HG03280 (cell line): ENCODE measurements around the gene MBNL3.
"Not testable (repeated sequence)": the region's sequence is repeated elsewhere in the genome, so short reads cannot be mapped to it uniquely, and the experiment has no call there.

Experiments
- ATAC-seq: cut with Tn5 transposase; IDR thresholded peaks from one replicate; pipeline ENCODE4 v1.9.1; 2021; ENCODE audit warnings: mild to moderate bottlenecking, moderate library complexity; ENCODE audit not compliant: unreplicated experiment

MBNL3 gene

DNA sequence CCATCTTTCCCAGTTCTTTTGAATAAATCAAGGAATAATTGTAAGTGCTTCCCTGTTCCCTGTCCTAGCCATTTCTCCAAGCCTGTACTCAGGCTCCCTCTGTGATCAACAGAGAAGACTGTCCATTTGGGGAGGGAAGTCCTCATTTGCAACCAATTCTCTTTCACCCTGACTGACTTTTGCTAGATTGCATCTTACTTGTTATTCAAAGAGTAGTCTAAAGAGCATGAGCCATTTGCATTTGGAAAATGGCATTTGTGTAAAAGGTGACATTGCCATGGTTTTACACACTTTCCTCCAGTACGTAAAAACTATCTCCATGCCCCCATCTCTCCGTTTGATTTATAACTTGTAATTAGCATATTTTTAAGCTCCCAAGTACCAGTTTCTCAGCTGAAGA, 110.6 kb downstream of the MBNL3 start:
- ATAC-seq: no peak

- no peak for ATAC-seq
These were observed 112.9 kb downstream of the MBNL3 start for GRCh38 chrX:132375941-132376340.

DNA sequence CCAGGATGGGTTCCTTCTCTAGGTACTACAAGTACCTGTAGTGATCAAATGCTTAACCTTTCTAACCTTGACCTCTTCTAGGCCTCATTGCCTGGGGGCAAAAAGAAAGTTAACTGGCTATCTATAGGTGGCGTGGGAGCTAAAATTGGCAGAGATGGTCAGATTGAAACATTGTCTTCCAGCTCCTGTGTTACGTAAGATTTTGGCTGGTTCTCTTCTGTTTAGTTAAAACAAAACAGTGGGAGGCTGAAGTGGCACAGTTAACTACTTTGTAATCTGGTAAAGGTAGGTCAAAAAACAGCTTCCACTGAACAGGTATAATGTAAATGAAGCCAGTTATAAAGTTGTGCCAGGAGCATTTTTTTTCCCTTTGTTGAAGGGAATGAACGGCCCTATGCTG, 115.2 kb downstream of the MBNL3 start:
- ATAC-seq: no peak

DNA sequence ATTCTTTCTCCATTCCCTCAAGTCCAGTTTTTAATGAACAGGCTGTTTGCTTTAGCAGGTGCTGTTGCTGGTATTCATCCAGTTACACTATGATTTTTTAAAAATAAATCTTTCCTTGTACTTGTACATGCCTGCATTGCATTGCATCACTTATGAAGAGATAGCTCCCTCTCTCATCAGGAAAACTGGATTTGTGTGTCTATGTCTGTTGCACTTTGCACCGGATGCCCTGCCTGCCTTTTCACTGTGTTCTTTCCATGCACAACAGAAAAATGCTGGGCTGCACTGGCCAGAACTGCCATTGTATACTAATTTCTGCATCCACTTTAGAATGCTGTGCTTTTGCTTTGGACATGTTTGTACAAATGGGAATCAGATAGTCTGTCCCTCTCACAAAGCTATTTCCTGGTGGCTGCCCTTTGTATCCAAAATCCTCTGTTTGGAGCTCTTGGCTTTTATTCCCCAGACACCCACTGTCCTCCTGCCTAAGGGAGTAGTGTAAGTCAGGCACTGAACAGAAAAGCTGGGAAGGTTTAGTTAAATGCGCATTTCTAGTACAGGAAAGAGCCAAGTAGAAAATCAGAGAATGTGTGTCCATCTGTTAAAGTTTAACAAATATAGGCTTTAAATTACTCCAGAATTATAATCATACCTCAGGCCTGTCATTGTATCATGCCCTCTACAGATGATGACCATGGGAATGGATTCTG, 119.1 kb downstream of the MBNL3 start:
- ATAC-seq: no peak

DNA sequence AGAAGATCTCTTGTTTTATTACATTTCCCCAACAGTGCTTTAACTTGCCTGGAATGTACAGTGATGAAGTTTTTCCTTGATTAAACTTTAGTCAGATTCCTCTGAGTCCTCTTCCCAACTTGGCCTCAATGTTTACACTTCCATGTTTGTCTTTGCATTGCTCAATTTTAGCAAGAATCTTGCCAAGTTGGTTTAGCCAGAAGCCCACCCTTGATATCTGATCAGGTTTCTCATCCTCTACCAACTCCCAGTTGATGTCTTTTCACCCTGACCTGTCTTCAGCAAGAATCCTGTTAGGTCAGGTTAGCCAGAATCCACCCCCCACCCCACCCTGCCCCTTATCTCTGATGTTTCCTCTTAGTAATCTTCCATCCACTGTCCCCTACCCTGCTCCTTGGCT, 120.9 kb downstream of the MBNL3 start:
- no peak for ATAC-seq

DNA sequence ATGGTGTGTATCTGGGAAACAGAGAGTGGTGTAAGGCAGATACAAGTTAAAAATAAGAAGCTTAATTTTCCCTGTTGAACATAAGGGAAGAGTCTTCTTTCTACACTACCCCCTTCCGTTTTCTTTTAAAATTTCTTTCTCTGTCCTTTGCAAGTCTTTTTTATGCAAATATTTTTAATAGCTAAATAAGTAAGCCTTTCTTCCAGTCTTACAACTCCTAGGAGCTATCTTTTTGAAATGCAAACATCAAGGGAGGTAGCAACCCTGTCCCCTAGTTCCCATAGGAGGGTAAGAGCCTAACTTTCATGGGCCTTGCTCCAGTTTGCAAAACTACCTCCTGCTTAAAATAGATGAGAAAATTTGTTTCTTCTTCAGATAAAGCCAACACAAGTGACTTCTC, 121.5 kb downstream of the MBNL3 start:
- no peak for ATAC-seq

- ATAC-seq: no peak
These were observed 123.3 kb downstream of the MBNL3 start for GRCh38 chrX:132365490-132365889.

- ATAC-seq: no peak
These were observed 124.5 kb downstream of the MBNL3 start for GRCh38 chrX:132364313-132364712.

GRCh38 chrX:132353430-132353829, 135.4 kb downstream of the MBNL3 start:
- no peak for ATAC-seq

GRCh38 chrX:132336172-132336571, 152.7 kb downstream of the MBNL3 start:
- ATAC-seq: no peak

DNA sequence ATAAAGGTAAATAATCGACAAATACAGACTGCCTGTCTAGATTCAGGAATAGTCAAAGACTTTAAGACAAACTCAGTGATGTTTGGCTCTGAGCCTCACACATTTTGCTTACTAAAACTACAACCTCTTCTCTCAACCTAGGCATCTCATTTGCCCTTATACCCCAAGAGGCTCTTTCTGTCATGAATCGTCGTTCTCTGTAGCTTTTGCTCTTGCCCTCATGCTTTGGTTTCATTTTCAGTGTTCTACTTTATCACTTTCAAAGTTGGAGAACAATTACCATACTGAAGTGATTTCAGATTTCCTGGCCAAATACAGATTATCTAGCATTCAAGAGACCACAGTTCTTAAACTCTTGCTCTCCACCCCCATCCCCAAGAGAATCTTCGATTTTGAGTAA, 155.5 kb downstream of the MBNL3 start:
- no peak for ATAC-seq

- no peak for ATAC-seq
These were observed 157.3 kb downstream of the MBNL3 start for GRCh38 chrX:132331532-132331931.

DNA sequence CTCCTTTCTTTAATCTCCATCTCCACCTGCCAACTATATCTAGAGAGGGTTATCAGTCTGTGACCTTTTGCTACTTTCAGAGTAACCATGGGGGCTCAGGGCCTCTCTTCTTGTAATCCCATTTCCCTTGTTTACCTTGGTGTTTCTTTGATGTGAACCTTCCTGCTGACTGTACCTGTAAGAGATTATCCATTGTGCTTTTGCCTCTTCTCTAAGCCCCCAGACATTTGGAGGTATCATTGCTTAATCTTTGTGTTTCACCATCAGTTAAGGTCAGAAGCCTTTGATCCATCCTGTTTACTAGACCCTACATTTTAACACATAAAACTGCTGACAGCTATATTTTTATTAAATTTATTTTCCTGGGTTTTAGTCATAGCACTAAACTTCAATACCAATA, 157.8 kb downstream of the MBNL3 start:
- ATAC-seq: no peak

GRCh38 chrX:132330156-132330729, 158.6 kb downstream of the MBNL3 start:
- ATAC-seq: no peak

DNA sequence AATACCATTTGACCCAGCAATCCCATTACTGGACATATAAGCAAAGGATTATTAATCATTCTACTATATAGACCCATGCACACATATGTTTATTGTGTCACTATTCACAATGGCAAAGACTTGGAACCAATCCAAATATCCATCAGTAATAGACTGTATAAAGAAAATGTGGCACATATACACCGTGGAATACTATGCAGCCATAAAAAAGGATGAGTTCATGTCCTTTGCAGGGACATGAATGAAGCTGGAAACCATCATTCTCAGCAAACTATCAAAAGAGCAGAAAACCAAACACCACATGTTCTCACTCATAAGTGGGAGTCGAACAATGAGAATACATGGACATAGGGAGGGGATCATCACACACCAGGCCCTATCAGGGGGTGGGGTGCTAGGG, 161.9 kb downstream of the MBNL3 start:
- ATAC-seq: not testable (repeated sequence)
